Loucy (cell line): ENCODE measurements around the gene TOX2.

Experiments used
- H2AFZ ChIP-seq: fragments of 200-600 bp; sonication (generic); 2 replicates; pipeline ENCODE4 v1.6.0; 2016; ENCODE audit warnings: antibody characterized with exemption, mild to moderate bottlenecking, low read length, moderate library complexity
- H3F3A ChIP-seq: fragments of 200-600 bp; 2 replicates; pipeline ENCODE4 v1.6.0; 2016; ENCODE audit warnings: antibody characterized with exemption, low read depth, mild to moderate bottlenecking
- H3K27me3 ChIP-seq: fragments of 200-600 bp; sonication (generic); 2 replicates; pipeline ENCODE4 v1.6.1; 2014; ENCODE audit warnings: low read length, mild to moderate bottlenecking; ENCODE audit not compliant: insufficient read depth, poor library complexity, severe bottlenecking
- H3K36me3 ChIP-seq: fragments of 200-600 bp; sonication (generic); 2 replicates; pipeline ENCODE4 v1.6.1; 2016; ENCODE audit warnings: low read length; ENCODE audit not compliant: insufficient read depth
- H3K4me1 ChIP-seq: fragments of 200-600 bp; sonication (generic); 2 replicates; pipeline ENCODE4 v1.5.1; 2014; ENCODE audit warnings: low read length, mild to moderate bottlenecking; ENCODE audit not compliant: insufficient read depth, poor library complexity, severe bottlenecking
- H3K4me2 ChIP-seq: fragments of 200-600 bp; sonication (generic); 2 replicates; pipeline ENCODE4 v1.6.0; 2014; ENCODE audit warnings: antibody characterized with exemption, low read length, low read depth, mild to moderate bottlenecking; ENCODE audit not compliant: poor library complexity, severe bottlenecking
- H3K4me3 ChIP-seq: fragments of 200-600 bp; sonication (generic); 2 replicates; pipeline ENCODE4 v1.5.1; 2014; ENCODE audit warnings: low read length, mild to moderate bottlenecking, mixed read lengths; ENCODE audit not compliant: poor library complexity, severe bottlenecking
- H3K79me2 ChIP-seq: fragments of 200-600 bp; sonication (generic); 2 replicates; pipeline ENCODE4 v1.6.1; 2014; ENCODE audit warnings: low read length; ENCODE audit not compliant: insufficient read depth
- H3K9ac ChIP-seq: fragments of 200-600 bp; sonication (generic); 2 replicates; pipeline ENCODE4 v1.6.0; 2014; ENCODE audit warnings: mild to moderate bottlenecking, low read depth, low read length, moderate library complexity; ENCODE audit not compliant: poor library complexity, severe bottlenecking
- H3K9me2 ChIP-seq: fragments of 200-600 bp; sonication (generic); replicated peaks from 2 replicates; pipeline ENCODE4 v1.6.1; 2016; ENCODE audit warnings: low read depth, low read length, mixed read lengths
- H3K9me3 ChIP-seq: fragments of 200-600 bp; sonication (generic); 2 replicates; pipeline ENCODE4 v1.6.1; 2014; ENCODE audit warnings: mild to moderate bottlenecking, antibody characterized with exemption, low read length, low read depth; ENCODE audit not compliant: insufficient read depth
- H4K20me1 ChIP-seq: fragments of 200-600 bp; sonication (generic); 2 replicates; pipeline ENCODE4 v1.6.0; 2014; ENCODE audit warnings: antibody characterized with exemption, low read length, mild to moderate bottlenecking; ENCODE audit not compliant: insufficient read depth, poor library complexity, severe bottlenecking
- EZH2phosphoT487 ChIP-seq: fragments of 200-600 bp; IDR thresholded peaks from 2 replicates; pipeline ENCODE4 v1.6.1; 2018; ENCODE audit warnings: antibody characterized with exemption, mild to moderate bottlenecking, moderate library complexity, borderline replicate concordance
- TF ChIP-seq, protein P1 (sequence below): fragments of 200-600 bp; sonication (generic); conservative IDR thresholded peaks from 2 replicates; pipeline ENCODE4 v1.5.1; 2014; ENCODE audit warnings: mild to moderate bottlenecking, antibody characterized with exemption, low read length

The TOX2 gene

DNA sequence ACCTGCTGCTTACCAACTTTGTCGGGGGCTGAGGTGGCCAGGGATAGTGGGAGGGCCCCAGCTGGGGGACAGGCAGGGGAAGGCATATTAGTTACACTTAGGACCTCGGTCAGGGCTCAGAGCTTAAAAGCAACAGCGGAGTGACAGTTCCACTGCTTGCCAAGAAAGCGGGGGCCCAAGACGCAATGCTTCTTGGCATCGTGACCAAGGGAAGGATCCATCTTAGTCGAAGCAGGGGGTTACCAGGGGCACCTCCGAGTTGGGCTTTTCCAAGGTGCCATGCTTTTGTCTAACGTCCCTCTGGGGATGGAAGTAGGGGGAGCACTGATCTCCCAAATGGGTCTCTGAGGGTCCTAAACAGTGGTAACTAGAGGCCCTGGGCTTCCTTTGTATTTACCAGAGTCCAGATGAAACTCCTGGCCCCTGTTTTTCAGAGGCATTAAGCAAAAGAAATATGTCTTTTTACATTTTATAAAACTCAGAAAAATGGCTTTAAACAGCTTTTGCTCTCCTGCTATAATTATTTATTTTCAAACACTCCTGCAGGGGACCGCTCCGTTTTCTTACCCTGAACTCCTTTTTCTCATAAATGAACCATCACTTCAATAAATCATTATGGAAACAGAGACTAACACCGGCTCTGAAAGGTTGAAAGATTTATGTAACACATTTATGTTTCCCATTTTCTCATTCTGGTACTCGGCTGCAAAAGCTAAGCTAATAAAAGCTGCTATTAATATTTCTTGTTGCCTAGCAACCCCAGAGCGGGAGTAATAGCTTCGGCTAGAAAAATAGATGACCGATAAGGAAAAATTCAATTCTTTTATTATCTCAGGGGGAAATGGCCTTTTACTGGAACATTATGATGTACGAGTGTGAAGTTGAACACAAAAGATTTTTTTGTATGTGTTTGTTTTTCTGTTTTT, 100.4 kb downstream of the TOX2 start:
- TF ChIP-seq, protein P1, sequence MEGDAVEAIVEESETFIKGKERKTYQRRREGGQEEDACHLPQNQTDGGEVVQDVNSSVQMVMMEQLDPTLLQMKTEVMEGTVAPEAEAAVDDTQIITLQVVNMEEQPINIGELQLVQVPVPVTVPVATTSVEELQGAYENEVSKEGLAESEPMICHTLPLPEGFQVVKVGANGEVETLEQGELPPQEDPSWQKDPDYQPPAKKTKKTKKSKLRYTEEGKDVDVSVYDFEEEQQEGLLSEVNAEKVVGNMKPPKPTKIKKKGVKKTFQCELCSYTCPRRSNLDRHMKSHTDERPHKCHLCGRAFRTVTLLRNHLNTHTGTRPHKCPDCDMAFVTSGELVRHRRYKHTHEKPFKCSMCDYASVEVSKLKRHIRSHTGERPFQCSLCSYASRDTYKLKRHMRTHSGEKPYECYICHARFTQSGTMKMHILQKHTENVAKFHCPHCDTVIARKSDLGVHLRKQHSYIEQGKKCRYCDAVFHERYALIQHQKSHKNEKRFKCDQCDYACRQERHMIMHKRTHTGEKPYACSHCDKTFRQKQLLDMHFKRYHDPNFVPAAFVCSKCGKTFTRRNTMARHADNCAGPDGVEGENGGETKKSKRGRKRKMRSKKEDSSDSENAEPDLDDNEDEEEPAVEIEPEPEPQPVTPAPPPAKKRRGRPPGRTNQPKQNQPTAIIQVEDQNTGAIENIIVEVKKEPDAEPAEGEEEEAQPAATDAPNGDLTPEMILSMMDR: no peak
- TF ChIP-seq EZH2phosphoT487: no peak
- Histone ChIP-seq H3K4me2 (no peak overlapping the region), H3K4me3 (no peak overlapping the region), H3K9me2 (no peaks in the 10 kb centered on the region), H3K9me3 (no peaks in the 10 kb centered on the region), H3K36me3 (no peaks in the 10 kb centered on the region), H4K20me1 (no peaks in the 10 kb centered on the region), H3K27me3 (no peaks in the 10 kb centered on the region), H2AFZ (no peak overlapping the region), H3K4me1 (peaks cover 37% of the 10 kb centered on the region), H3K9ac (no peak overlapping the region), H3F3A (peaks cover 6% of the 10 kb centered on the region), H3K79me2 (no peaks in the 10 kb centered on the region)

DNA sequence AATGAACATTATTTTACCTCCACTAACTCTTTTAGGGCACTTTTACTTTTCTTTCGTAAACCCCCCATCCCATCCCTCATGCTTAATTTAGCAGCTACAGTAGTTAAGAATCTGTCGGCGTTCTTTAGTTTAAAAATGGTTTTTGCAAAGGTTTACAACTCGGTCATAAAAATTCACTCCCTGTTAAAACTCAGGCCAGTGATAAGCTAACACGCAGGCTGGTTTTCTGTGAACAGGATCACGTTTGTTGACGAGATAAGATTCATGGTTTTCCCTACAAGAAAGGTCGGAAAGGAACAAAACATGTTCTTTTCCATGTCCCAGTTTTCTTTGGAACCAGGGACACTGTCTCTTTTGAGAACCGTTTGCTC, 101.1 kb downstream of the TOX2 start:
- H3K36me3 ChIP-seq: no peaks in the 10 kb centered on the region
- H3K4me2 ChIP-seq: no peak overlapping the region
- H3K9me3 ChIP-seq: no peaks in the 10 kb centered on the region
- TF ChIP-seq, protein P1: no peak
- TF ChIP-seq EZH2phosphoT487: no peak
- H3K79me2 ChIP-seq: no peaks in the 10 kb centered on the region
- H3K27me3 ChIP-seq: no peaks in the 10 kb centered on the region
- peaks cover 6% of the 10 kb centered on the region for H3F3A ChIP-seq
- H3K9ac ChIP-seq: no peak overlapping the region
- H3K9me2 ChIP-seq: no peaks in the 10 kb centered on the region
- H4K20me1 ChIP-seq: no peaks in the 10 kb centered on the region
- H2AFZ ChIP-seq: no peak overlapping the region
- no peak overlapping the region for H3K4me3 ChIP-seq
- H3K4me1 ChIP-seq: peaks cover 37% of the 10 kb centered on the region

DNA sequence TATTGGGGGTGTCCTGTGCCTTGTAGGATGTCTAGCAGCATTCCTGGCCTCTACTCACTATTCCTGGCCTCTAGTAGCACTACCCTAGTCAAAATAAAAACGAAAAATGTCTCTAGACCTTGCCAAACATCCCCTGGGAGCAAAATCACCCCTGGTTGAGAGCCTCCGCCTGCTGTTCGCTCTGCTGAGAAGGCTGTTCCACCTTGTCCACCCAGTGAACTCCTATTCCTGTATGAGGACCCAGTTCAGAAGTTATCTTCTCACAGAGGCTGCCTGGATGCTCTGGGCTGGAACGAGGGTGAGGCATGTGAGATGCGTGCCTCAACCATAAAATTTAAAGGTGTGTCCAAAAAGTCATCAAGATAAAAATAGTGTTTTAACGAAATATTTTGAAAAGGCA, 101.9 kb downstream of the TOX2 start:
- no peak overlapping the region for H3K4me3 ChIP-seq
- no peak overlapping the region for H2AFZ ChIP-seq
- no peak overlapping the region for H3K4me2 ChIP-seq
- peaks cover 6% of the 10 kb centered on the region for H3F3A ChIP-seq
- H3K79me2 ChIP-seq: no peaks in the 10 kb centered on the region
- H3K9me2 ChIP-seq: no peaks in the 10 kb centered on the region
- H3K9me3 ChIP-seq: no peaks in the 10 kb centered on the region
- H3K27me3 ChIP-seq: no peaks in the 10 kb centered on the region
- peaks cover 34% of the 10 kb centered on the region for H3K4me1 ChIP-seq
- no peaks in the 10 kb centered on the region for H3K36me3 ChIP-seq
- TF ChIP-seq EZH2phosphoT487: no peak
- TF ChIP-seq, protein P1: no peak
- no peaks in the 10 kb centered on the region for H4K20me1 ChIP-seq
- no peak overlapping the region for H3K9ac ChIP-seq
